Choroid plexus epithelial cell (primary cell): ENCODE results near the gene RBM42.
A peak's percentile ranks its signal among the peaks of the same experiment; 100 is the strongest.
"Not testable (repeated sequence)": the region's sequence is repeated elsewhere in the genome, so short reads cannot be mapped to it uniquely, and the experiment has no call there.

ENCODE experiments used
- DNase-seq: peaks from one replicate; pipeline ENCODE4 v3.0.0-alpha.2; 2010; ENCODE audit warnings: low read depth
- H3K4me3 ChIP-seq: 2 replicates; pipeline ENCODE4 v1.5.1; 2011; ENCODE audit warnings: low read depth, mild to moderate bottlenecking, control low read depth, low read length, moderate library complexity
- CTCF ChIP-seq: conservative IDR thresholded peaks from 2 replicates; pipeline ENCODE4 v1.5.1; 2011; ENCODE audit warnings: low read depth, mild to moderate bottlenecking, control low read depth, inconsistent platforms, low read length, moderate library complexity

Gene RBM42

GRCh38 chr19:35650581-35650980 is 21.7 kb downstream of the RBM42 start:
- no peak overlapping the region for H3K4me3 ChIP-seq
- no peak for TF ChIP-seq CTCF
- no peak for DNase-seq

- DNase-seq, H3K4me3 ChIP-seq: not testable (repeated sequence)
These were observed 26.0 kb downstream of the RBM42 start for GRCh38 chr19:35654828-35655227.

- no peak for TF ChIP-seq CTCF
- DNase-seq: no peak
- H3K4me3 ChIP-seq: no peak overlapping the region
These were observed 26.8 kb downstream of the RBM42 start for GRCh38 chr19:35655600-35655999.

GRCh38 chr19:35656700-35657099 is 27.9 kb downstream of the RBM42 start:
- TF ChIP-seq CTCF: no peak
- H3K4me3 ChIP-seq: no peak overlapping the region
- no peak for DNase-seq

- no peak for DNase-seq
- no peak overlapping the region for H3K4me3 ChIP-seq
- TF ChIP-seq CTCF: peak; percentile 23
These were observed 29.3 kb downstream of the RBM42 start for GRCh38 chr19:35657904-35658700.

GRCh38 chr19:35661995-35662340 is 33.1 kb downstream of the RBM42 start:
- no peak for TF ChIP-seq CTCF
- no peak overlapping the region for H3K4me3 ChIP-seq
- DNase-seq: no peak

- DNase-seq: no peak
- no peak overlapping the region for H3K4me3 ChIP-seq
- no peak for TF ChIP-seq CTCF
These were observed 35.1 kb downstream of the RBM42 start for GRCh38 chr19:35663981-35664380.
